WERI-Rb-1 (cell line): ENCODE results near the gene SOD1.
A peak's percentile ranks its signal among the peaks of the same experiment; 100 is the strongest.

ENCODE experiments used
- DNase-seq: peaks from one replicate; pipeline ENCODE4 v3.0.0-alpha.2; 2020
- H3K27ac ChIP-seq: fragments of 250-450 bp; sonication (Bioruptor Pico); 2 replicates; pipeline ENCODE4 v1.5.1; 2020; ENCODE audit warnings: mild to moderate bottlenecking, moderate library complexity
- H3K27me3 ChIP-seq: fragments of 250-450 bp; sonication (Bioruptor Pico); 2 replicates; pipeline ENCODE4 v1.5.1; 2021; ENCODE audit warnings: mild to moderate bottlenecking, low read depth, moderate library complexity; ENCODE audit not compliant: insufficient read depth, severe bottlenecking
- H3K36me3 ChIP-seq: fragments of 250-450 bp; sonication (Bioruptor Pico); 2 replicates; pipeline ENCODE4 v1.5.1; 2020; ENCODE audit warnings: mild to moderate bottlenecking, moderate library complexity
- H3K4me3 ChIP-seq: 2 replicates; pipeline ENCODE4 v1.5.1; 2011; ENCODE audit warnings: low read depth, mild to moderate bottlenecking, control low read depth, low read length
- H3K9me3 ChIP-seq: fragments of 250-450 bp; sonication (Bioruptor Pico); 2 replicates; pipeline ENCODE4 v1.5.1; 2021; ENCODE audit warnings: mild to moderate bottlenecking, moderate library complexity; ENCODE audit not compliant: severe bottlenecking
- TF ChIP-seq, protein P1 (sequence below): IDR thresholded peaks from 2 replicates; pipeline ENCODE4 v1.5.1; 2011; ENCODE audit warnings: low read depth, mild to moderate bottlenecking, control low read depth, inconsistent platforms, low read length

Gene SOD1

DNA sequence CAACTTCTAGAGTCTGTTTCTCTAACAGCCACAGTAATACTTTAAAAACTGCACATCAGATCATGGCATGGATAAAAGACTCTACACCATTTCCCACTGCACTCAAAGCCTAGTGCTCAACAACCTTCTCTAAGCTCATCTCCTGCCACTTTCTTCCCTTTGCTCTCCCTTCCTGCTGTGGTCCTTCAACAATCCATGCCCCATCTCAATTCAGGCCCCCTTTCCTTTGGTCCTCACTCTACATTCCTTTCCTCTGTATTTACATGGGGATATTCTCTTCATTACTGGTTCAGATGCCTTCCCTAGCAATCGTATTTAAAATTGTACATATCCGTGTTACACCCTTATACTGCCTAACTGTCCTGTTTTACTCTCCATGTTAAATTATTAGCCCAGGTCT lies 19.0 kb downstream of the SOD1 start:
- Histone ChIP-seq H3K4me3 (no peak overlapping the region), H3K9me3 (no peaks in the 10 kb centered on the region), H3K27ac (no peak overlapping the region), H3K36me3 (peaks cover 39% of the 10 kb centered on the region), H3K27me3 (no peaks in the 10 kb centered on the region)
- no peak for DNase-seq
- TF ChIP-seq, protein P1, sequence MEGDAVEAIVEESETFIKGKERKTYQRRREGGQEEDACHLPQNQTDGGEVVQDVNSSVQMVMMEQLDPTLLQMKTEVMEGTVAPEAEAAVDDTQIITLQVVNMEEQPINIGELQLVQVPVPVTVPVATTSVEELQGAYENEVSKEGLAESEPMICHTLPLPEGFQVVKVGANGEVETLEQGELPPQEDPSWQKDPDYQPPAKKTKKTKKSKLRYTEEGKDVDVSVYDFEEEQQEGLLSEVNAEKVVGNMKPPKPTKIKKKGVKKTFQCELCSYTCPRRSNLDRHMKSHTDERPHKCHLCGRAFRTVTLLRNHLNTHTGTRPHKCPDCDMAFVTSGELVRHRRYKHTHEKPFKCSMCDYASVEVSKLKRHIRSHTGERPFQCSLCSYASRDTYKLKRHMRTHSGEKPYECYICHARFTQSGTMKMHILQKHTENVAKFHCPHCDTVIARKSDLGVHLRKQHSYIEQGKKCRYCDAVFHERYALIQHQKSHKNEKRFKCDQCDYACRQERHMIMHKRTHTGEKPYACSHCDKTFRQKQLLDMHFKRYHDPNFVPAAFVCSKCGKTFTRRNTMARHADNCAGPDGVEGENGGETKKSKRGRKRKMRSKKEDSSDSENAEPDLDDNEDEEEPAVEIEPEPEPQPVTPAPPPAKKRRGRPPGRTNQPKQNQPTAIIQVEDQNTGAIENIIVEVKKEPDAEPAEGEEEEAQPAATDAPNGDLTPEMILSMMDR: no peak

DNA sequence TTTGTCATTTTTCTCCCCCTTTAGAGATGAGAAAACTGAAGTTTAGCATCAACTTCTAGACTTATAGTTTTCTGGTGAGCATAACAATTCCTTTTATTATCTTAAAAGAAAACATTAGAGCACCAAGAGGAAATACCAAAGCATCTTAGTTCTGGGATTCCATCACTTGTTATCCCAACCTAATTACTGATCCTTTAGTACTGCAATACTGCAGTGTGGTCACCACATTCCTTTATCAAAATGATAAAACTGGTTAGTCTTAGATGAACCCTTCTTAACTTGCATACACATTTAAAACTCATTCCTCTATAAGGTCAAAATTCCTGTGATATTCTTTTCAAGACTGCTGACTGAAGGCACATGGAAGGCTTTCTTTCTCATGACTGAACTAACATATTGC lies 23.1 kb downstream of the SOD1 start:
- H3K9me3 ChIP-seq: no peaks in the 10 kb centered on the region
- H3K4me3 ChIP-seq: no peak overlapping the region
- H3K27ac ChIP-seq: no peak overlapping the region
- TF ChIP-seq, protein P1: no peak
- no peaks in the 10 kb centered on the region for H3K27me3 ChIP-seq
- H3K36me3 ChIP-seq: peaks cover 75% of the 10 kb centered on the region
- no peak for DNase-seq

DNA sequence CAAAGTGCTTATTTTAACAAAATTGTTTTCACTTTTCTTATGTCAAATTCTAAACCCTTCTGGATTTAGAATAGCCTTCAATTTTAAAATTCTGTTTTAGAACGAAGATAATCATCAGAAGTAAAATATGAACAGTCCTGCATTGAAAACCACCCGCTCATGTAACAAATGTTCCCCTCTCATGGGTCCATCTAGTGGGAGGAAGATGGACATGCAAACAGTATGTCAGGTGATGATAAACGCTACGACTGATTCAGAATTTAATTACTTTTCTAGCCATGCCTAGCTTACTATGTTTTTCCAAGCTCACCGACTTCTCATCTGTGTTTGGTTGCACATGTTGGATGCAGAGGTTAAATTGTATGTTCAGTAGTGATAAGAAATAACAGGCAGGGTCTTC lies 23.5 kb downstream of the SOD1 start:
- H3K4me3 ChIP-seq: no peak overlapping the region
- no peak for DNase-seq
- peaks cover 78% of the 10 kb centered on the region for H3K36me3 ChIP-seq
- H3K27me3 ChIP-seq: no peaks in the 10 kb centered on the region
- no peaks in the 10 kb centered on the region for H3K9me3 ChIP-seq
- H3K27ac ChIP-seq: no peak overlapping the region
- TF ChIP-seq, protein P1: peak; percentile 20; the same call in 1 of the 2 replicates

GRCh38 chr21:31684918-31685317 lies 25.4 kb downstream of the SOD1 start:
- H3K9me3 ChIP-seq: no peaks in the 10 kb centered on the region
- H3K4me3 ChIP-seq: no peak overlapping the region
- peaks cover 83% of the 10 kb centered on the region for H3K36me3 ChIP-seq
- TF ChIP-seq, protein P1: no peak
- H3K27ac ChIP-seq: no peak overlapping the region
- DNase-seq: no peak
- H3K27me3 ChIP-seq: no peaks in the 10 kb centered on the region

DNA sequence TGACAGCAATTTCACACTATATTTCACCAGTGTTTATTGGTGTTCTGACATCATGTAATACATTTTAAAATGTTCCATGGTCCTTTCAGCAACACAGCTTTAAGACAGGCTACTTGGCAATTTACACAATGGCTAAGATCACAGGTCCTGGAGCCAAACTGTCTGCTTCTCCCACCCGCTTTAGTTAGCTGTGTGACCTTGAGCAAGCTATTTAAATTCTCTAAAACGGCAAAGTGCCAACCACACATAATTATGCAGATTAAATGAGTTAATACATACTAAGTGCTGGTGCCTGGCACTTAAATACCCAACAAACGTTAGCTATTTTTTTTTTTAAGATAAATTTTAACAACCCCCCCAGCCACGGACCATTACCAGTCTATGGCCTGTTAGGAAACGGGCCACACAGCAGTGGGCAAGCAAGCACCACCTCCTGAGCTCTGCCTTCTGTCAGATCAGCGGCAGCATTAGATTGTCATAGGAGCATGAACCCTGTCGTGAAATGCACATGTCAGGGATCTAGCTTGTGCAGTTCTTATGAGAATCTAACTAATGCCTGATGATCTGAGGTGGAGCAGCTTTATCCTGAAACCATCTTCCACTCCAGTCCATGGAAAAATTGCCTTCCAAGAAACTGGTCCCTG lies 26.9 kb downstream of the SOD1 start:
- Histone ChIP-seq H3K4me3 (no peak overlapping the region), H3K9me3 (no peaks in the 10 kb centered on the region), H3K27me3 (no peaks in the 10 kb centered on the region), H3K27ac (no peak overlapping the region), H3K36me3 (peaks cover 85% of the 10 kb centered on the region)
- TF ChIP-seq, protein P1: no peak
- DNase-seq: no peak

GRCh38 chr21:31687108-31687507 lies 27.6 kb downstream of the SOD1 start:
- Histone ChIP-seq H3K27me3 (no peaks in the 10 kb centered on the region), H3K27ac (no peak overlapping the region), H3K4me3 (no peak overlapping the region), H3K9me3 (no peaks in the 10 kb centered on the region), H3K36me3 (peaks cover 92% of the 10 kb centered on the region)
- DNase-seq: no peak
- TF ChIP-seq, protein P1: no peak
